NOMO-1 treated with DMSO at 0.1 percent for 48 hours (cell line): Measurements from ENCODE around the gene ITPR1.
"Not testable (repeated sequence)": the region's sequence is repeated elsewhere in the genome, so short reads cannot be mapped to it uniquely, and the experiment has no call there.

Experiments
- DNase-seq: peaks from one replicate; lab custom pipeline; 2025; ENCODE audit not compliant: unreplicated experiment; lab: John Stamatoyannopoulos, UW

ITPR1 gene

GRCh38 chr3:4753073-4753691 lies 260.0 kb downstream of the ITPR1 start:
- no peak for DNase-seq

- DNase-seq: peak; percentile 46
Observed at GRCh38 chr3:4754180-4755086, 261.3 kb downstream of the ITPR1 start.

DNA sequence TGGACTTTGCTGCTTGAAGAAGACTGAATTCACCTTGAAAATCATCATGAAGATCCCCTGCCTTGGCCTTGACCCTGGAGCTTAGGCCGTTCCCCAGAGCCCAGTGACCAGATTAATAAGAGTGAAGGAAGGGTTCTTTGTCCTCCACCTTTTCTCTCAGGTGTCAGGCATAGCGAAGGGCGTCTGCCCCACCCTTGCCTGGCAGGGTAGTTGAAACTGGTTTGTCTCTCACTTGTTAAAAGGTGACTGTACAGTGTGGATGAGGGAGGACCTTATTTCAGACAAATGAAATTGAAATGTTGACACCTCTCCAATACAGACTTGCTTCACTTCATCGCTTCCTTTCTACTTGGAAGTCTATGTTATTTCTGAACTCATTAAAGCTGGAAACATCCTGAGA lies 262.4 kb downstream of the ITPR1 start:
- no peak for DNase-seq

DNA sequence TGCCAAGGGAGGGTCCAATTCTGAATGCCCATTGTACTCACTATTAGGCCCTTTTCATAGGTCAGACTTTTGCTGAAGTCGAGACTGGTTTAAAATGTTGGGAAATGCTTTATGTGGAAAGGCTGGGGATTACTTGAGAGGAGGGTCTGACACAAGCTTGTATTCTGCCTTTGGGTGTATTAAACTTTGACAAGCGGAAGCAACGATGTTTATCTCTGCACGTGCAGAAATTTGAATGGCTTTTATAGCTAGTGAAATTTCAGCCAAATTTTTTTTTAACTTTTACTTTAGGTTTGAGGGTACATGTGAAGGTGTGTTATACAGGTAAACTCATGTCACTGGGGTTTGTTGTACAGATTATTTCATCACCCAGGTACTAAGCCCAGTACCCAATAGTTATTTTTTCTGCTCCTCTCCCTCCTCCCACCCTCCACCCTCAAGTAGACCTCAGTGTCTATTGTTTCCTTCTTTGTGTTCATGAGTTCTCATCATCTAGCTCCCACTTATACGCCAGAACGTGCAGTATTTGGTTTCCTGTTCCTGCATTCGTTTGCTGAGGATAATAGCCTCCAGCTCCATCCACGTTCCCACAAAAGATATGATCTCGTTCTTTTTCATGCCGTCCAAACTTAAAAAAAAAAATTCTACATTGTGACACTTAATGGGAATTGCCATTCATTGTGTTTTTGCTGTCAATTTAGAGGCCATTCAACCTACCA lies 263.1 kb downstream of the ITPR1 start:
- no peak for DNase-seq

DNA sequence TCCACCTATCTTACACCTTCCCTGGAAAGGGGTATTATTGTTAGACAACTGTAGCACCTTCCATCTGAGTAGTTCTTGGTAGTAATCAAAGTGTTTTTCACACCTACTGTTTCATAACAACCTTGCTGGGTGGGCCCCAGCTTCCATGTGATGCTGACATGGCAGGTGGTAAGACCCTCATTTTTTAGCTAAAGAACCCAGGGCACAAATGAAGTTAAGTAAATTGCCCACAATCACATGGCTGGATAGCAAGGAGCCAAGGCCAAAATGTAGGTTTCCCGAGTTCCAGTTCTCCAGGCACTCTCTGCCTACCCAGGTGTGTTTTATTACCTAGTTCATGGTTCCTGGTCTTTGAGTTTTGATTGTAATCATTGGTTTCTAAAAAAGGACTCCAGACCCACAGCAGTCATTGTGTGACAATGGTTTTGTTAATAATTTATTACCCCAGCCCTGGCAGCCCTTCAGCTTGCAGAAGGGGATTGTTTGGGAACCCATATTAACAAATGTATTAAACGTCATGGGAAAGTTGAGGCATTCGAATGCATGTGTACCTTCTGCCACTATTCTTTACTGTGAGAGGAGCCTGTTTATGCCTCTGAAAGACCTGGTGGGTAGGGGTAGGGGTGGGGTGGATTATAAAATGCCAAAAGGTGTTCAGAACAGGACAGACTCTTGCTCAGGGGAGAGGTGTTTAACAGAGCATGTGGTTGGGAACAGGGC lies 263.9 kb downstream of the ITPR1 start:
- DNase-seq: no peak

DNA sequence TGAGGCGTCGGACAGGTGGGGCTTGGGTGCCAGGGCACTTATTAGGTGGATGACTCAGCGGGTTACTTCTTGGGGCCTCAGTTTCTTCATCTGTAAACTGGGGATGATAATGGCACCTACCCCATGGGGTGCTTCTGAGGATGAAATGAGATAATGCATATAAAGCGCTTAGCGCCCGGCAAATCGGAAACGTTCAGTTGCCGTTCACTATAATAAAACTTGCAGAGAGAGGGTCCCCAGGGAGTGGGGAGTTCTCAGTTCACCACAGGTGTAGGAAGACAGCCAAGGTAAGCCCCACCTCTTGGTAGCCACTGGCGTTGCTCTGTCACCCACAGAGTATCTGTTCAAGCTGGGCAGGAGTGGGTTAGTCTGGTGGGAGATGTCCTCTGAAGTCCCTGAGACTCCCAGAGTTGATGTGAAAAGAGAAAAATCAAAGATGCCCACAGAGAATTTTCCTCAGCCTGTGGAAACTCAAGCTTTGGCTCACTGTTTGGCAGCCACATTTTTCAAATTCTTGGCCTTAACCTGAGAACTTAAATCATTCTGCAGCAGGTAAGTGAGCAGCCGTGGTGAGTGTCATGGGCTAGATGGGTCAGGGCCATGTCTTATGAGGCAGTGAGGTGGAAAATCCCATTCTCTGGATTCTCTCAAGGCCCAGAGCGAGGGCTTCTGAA lies 264.6 kb downstream of the ITPR1 start:
- no peak for DNase-seq

GRCh38 chr3:4758249-4758860 lies 265.2 kb downstream of the ITPR1 start:
- DNase-seq: no peak

- DNase-seq: peak; percentile 9
Observed at GRCh38 chr3:4758957-4759656, 266.0 kb downstream of the ITPR1 start.

GRCh38 chr3:4759689-4760312 lies 266.7 kb downstream of the ITPR1 start:
- peak; percentile 66 for DNase-seq

- DNase-seq: no peak
Observed at GRCh38 chr3:4761759-4762158, 268.6 kb downstream of the ITPR1 start.

GRCh38 chr3:4762481-4763230 lies 269.5 kb downstream of the ITPR1 start:
- not testable (repeated sequence) for DNase-seq

DNA sequence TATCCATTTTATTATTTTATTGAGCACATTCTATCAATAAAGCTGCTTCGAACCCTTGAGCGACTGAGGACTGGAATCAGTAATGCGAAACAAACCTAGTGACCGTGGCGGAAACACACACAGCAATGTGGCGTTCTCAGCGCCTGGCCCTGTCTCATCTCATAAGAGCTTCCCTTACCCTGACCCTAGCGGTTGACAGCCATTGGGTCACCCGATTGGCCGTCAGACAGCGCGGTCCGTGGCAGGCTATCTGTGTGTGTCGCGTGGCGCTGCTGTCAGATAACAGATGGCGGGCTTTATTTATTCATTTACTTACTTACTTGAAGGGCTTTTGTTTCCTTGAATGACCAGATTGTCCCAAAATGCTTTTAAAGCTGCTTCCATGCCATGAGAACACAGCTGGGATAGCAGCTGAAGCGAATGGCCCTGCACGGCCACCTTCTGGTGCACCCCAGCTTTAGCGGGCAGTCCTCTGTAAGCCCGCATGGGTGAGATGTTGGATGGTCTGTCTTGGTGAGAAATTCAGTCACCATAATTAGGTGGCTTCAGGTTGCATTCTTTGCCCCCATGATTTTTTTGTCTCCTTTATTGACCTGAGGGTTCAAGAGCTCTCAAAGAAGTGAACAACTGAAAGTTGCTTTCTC lies 270.6 kb downstream of the ITPR1 start:
- no peak for DNase-seq

- no peak for DNase-seq
Observed at GRCh38 chr3:4765212-4765611, 272.1 kb downstream of the ITPR1 start.

GRCh38 chr3:4766263-4766662 lies 273.1 kb downstream of the ITPR1 start:
- DNase-seq: no peak

DNA sequence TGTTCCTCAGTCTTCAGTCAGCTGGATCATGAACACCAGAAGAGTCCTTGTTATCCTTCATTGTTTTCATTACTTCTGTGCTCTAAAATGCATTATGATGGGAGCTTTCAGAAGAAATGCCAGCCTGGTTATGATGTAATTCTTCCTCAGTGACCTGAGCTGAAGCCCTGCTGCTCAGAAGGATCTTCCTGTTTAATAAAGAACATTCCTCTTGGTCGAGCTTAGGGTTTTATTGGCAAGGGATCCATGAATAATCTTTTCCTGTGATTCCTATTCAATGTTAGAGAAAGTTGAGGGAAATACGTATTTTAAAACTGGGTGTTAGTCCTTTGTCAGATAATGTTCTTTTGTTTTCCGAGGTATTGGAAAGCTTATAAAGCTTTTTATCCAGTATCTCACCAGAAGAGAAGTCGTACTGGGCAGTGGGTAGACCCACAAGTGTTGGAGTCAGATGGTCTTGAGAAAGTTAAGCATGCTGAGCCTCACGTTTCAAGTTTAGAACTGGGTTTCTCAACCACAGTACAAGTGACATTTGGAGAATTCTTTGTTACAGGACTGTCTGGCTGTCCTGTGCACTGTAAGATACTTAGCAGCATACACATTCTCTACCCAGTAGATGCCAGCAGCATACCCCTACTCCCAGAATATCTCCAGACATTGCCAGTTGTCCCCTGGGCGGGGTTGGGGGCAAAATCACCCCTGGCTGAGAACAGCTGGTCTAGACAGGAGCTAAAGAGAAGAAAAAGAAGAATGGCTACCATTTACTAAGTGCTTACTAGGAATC lies 273.8 kb downstream of the ITPR1 start:
- DNase-seq: no peak

- no peak for DNase-seq
Observed at GRCh38 chr3:4768021-4768420, 274.9 kb downstream of the ITPR1 start.

- DNase-seq: no peak
Observed at GRCh38 chr3:4768521-4768920, 275.4 kb downstream of the ITPR1 start.
